A549 (cell line): ENCODE measurements around the gene XYLB. TPM values are rescaled to one million over a fixed set of nuclear protein-coding genes. Genes with fewer than 3 reads are reported as not detected.
A peak's percentile ranks its signal among the peaks of the same experiment; 100 is the strongest.

Experiments used
- ATAC-seq, 2 experiments: fragments of 200-7000 bp in 1 of 2; fragments of >200 bp in 1 of 2; cut with Nextera tagmentation in 1 of 2; cut with Tn5 transposase in 1 of 2; 3 replicates each; pipeline versions ENCODE4 v1.8.0 to v1.9.1; 2018 to 2020; ENCODE audit warnings: mild to moderate bottlenecking in 1 of 2, moderate library complexity in 1 of 2
- CTCF ChIA-PET: fragments of 300-600 bp; sonication (Branson Sonifier 250); formaldehyde crosslinking; extraction: SDS; loops from one replicate; lab custom pipeline; 2021; ENCODE audit warnings: antibody characterized with exemption, inconsistent platforms; lab: Yijun Ruan, JAX
- POLR2A ChIA-PET: fragments of 350-600 bp; formaldehyde crosslinking; extraction: SDS; loops from one replicate; lab custom pipeline; 2021; ENCODE audit warnings: antibody characterized with exemption, inconsistent platforms; lab: Yijun Ruan, JAX
- DNase-seq, 2 experiments: peaks; one replicate each; pipeline versions ENCODE4 v3.0.0 to v3.0.0-alpha.2; 2011 to 2016; ENCODE audit warnings: low read depth in 1 of 2, low spot score in 1 of 2
- FAIRE-seq: peaks from 2 replicates; lab custom pipeline; 2011; peaks lifted over from hg19 to GRCh38; lab: Jason Lieb, UNC
- H3K27ac ChIP-seq, 2 experiments: fragments of >200 bp; sonication (Bioruptor Twin); formaldehyde crosslinking; 3 replicates each; pipeline ENCODE4 v1.5.1; 2016 to 2017
- H3K4me1 ChIP-seq: fragments of >200 bp; sonication (Bioruptor Twin); formaldehyde crosslinking; 3 replicates; pipeline ENCODE4 v1.6.1; 2016
- H3K4me2 ChIP-seq: fragments of >200 bp; sonication (Bioruptor Twin); formaldehyde crosslinking; 3 replicates; pipeline ENCODE4 v1.6.1; 2016
- H3K4me3 ChIP-seq: fragments of >200 bp; sonication (Bioruptor Twin); formaldehyde crosslinking; 3 replicates; pipeline ENCODE4 v1.5.1; 2016
- H3K9me3 ChIP-seq: fragments of >200 bp; sonication (Bioruptor Twin); formaldehyde crosslinking; 3 replicates; pipeline ENCODE4 v1.6.1; 2016
- CBX2 ChIP-seq: fragments of 200-600 bp; sonication (generic); IDR thresholded peaks from 2 replicates; pipeline ENCODE4 v1.6.1; 2016; ENCODE audit warnings: low read depth, mild to moderate bottlenecking, borderline replicate concordance
- CTCF ChIP-seq: fragments of >200 bp; sonication (Bioruptor Twin); formaldehyde crosslinking; IDR thresholded peaks from 3 replicates; pipeline ENCODE4 v1.5.1; 2016
- EHMT2 ChIP-seq: fragments of 200-600 bp; sonication (generic); IDR thresholded peaks from 2 replicates; pipeline ENCODE4 v1.6.1; 2016; ENCODE audit warnings: antibody characterized with exemption, low read depth, mild to moderate bottlenecking, moderate library complexity
- FOXS1 ChIP-seq: fragments of 250-450 bp; sonication (Bioruptor Pico); IDR thresholded peaks from 2 replicates; pipeline ENCODE4 v1.5.0; 2020; ENCODE audit warnings: mild to moderate bottlenecking, moderate library complexity
- GATA3 ChIP-seq: IDR thresholded peaks from 2 replicates; pipeline ENCODE4 v1.6.1; 2012; ENCODE audit warnings: borderline replicate concordance
- HDAC2 ChIP-seq: fragments of 200-600 bp; sonication (generic); IDR thresholded peaks from 2 replicates; pipeline ENCODE4 v1.6.1; 2016
- HEYL ChIP-seq: fragments of 250-450 bp; sonication (Bioruptor Pico); IDR thresholded peaks from 2 replicates; pipeline ENCODE4 v1.8.0; 2021; ENCODE audit warnings: mild to moderate bottlenecking, moderate library complexity
- HMGXB4 ChIP-seq: fragments of 250-450 bp; sonication (Bioruptor Pico); IDR thresholded peaks from 2 replicates; pipeline ENCODE4 v1.5.0; 2021; ENCODE audit warnings: mild to moderate bottlenecking, moderate library complexity, borderline replicate concordance
- HOXB13 ChIP-seq: fragments of 250-450 bp; sonication (Bioruptor Pico); IDR thresholded peaks from 2 replicates; pipeline ENCODE4 v1.5.0; 2020; ENCODE audit warnings: low read depth, mild to moderate bottlenecking, moderate library complexity
- KDM1A ChIP-seq: fragments of 200-600 bp; sonication (generic); IDR thresholded peaks from 2 replicates; pipeline ENCODE4 v1.6.1; 2016; ENCODE audit warnings: low read depth, mild to moderate bottlenecking
- KDM5A ChIP-seq: fragments of 200-600 bp; sonication (generic); IDR thresholded peaks from 2 replicates; pipeline ENCODE4 v1.6.1; 2016; ENCODE audit warnings: antibody characterized with exemption, mild to moderate bottlenecking
- MAFK ChIP-seq: fragments of 450-650 bp; IDR thresholded peaks from 2 replicates; pipeline ENCODE4 v1.6.1; 2014; ENCODE audit not compliant: partially characterized antibody
- MAX ChIP-seq: IDR thresholded peaks from 2 replicates; pipeline ENCODE4 v1.6.1; 2012
- MYC ChIP-seq: IDR thresholded peaks from 2 replicates; pipeline ENCODE4 v1.6.1; 2012; ENCODE audit warnings: mild to moderate bottlenecking, inconsistent platforms, low read length, improper control_type of control experiment, borderline replicate concordance
- NFE2L2 ChIP-seq: fragments of 150-350 bp; conservative IDR thresholded peaks from 2 replicates; pipeline ENCODE4 v1.6.1; 2014; ENCODE audit warnings: low read length
- NR3C1 ChIP-seq: fragments of >200 bp; sonication (Bioruptor Twin); formaldehyde crosslinking; IDR thresholded peaks from 3 replicates; pipeline ENCODE4 v1.6.1; 2017
- PHF8 ChIP-seq: fragments of 200-600 bp; sonication (generic); IDR thresholded peaks from 2 replicates; pipeline ENCODE4 v1.6.1; 2016; ENCODE audit warnings: low read depth, mild to moderate bottlenecking, antibody characterized with exemption, moderate library complexity, borderline replicate concordance
- TFCP2L1 ChIP-seq: fragments of 250-450 bp; sonication (Bioruptor Pico); IDR thresholded peaks from 2 replicates; pipeline ENCODE4 v1.5.0; 2021; ENCODE audit warnings: mild to moderate bottlenecking
- ZC3H11A ChIP-seq: fragments of 450-650 bp; IDR thresholded peaks from 2 replicates; pipeline ENCODE4 v1.6.1; 2014; ENCODE audit warnings: antibody characterized with exemption, mild to moderate bottlenecking
- ZFP36 ChIP-seq: fragments of 450-650 bp; IDR thresholded peaks from 2 replicates; pipeline ENCODE4 v1.6.1; 2014; ENCODE audit warnings: borderline replicate concordance; ENCODE audit not compliant: partially characterized antibody
- ZSCAN20 ChIP-seq: fragments of 250-450 bp; sonication (Bioruptor Pico); IDR thresholded peaks from 2 replicates; pipeline ENCODE4 v1.8.0; 2022; ENCODE audit warnings: mild to moderate bottlenecking, moderate library complexity
- WGBS: methylation state at CpG from one replicate; pipeline ENCODE4 v1.1.6; 2017; ENCODE audit errors: missing lambda C conversion rate; 5-methylcytosine and 5-hydroxymethylcytosine counted together
- polyA plus RNA-seq, 4 experiments: library from polyadenylated mRNA; depleted of rRNA in 3 of 4; stranded (reverse); fragments of >200 nt; fragmentation: RNase III in 1 of 4; extraction: RNeasy Plus Mini Kit Qiagen cat#74134 plus additional on column Dnase treatment in 1 of 4; gene quantifications; 2 replicates in 3 of 4; 3 replicates in 1 of 4; pipeline ENCODE4 v1.2.3, GENCODE V29; 2011 to 2017
- TF ChIP-seq, protein P1 (sequence below): fragments of >200 bp; sonication (Bioruptor Twin); formaldehyde crosslinking; IDR thresholded peaks from 2 replicates; pipeline ENCODE4 v1.6.1; 2016
- TF ChIP-seq, protein P2 (sequence below): fragments of 250-450 bp; sonication (Bioruptor Pico); IDR thresholded peaks from 2 replicates; pipeline ENCODE4 v1.5.0; 2020; ENCODE audit warnings: low read depth, mild to moderate bottlenecking, moderate library complexity

Gene XYLB
- polyA plus RNA-seq, 2 of the 4 experiments (the other 2 are of a cell fraction), result 4.9 to 5.4 TPM

- POLR2A ChIA-PET, result no interaction called here
- FAIRE-seq (no peak), DNase-seq (no peak), ATAC-seq (peak in 1 of 2 experiments; percentile 24; a peak in 2 of 6 replicates)
- no peak overlapping the region for H3K4me3 ChIP-seq
- H3K9me3 ChIP-seq, result no peaks in the 10 kb centered on the region
- TF ChIP-seq CTCF (no peak), MAFK (no peak), FOXS1 (CRISPR knock-in tag) (no peak), MAX (no peak), TFCP2L1 (CRISPR knock-in tag) (no peak)
- TF ChIP-seq, protein P1, sequence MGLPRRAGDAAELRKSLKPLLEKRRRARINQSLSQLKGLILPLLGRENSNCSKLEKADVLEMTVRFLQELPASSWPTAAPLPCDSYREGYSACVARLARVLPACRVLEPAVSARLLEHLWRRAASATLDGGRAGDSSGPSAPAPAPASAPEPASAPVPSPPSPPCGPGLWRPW, result no peak
- H3K4me1 ChIP-seq, result no peaks in the 10 kb centered on the region
- no peak overlapping the region for H3K27ac ChIP-seq
- no peak overlapping the region for H3K4me2 ChIP-seq
- 51% methylated on average over 10 of the region's 10 CpGs for WGBS
- CTCF ChIA-PET, result interaction anchor here (1.2 kb wide), 1 partner anchor 17 kb away, joined by 5 read pairs; no protein-coding TSS in a partner anchor
Observed at GRCh38 chr3:38315488-38316230, 30.9 kb upstream of the XYLB start.

DNA sequence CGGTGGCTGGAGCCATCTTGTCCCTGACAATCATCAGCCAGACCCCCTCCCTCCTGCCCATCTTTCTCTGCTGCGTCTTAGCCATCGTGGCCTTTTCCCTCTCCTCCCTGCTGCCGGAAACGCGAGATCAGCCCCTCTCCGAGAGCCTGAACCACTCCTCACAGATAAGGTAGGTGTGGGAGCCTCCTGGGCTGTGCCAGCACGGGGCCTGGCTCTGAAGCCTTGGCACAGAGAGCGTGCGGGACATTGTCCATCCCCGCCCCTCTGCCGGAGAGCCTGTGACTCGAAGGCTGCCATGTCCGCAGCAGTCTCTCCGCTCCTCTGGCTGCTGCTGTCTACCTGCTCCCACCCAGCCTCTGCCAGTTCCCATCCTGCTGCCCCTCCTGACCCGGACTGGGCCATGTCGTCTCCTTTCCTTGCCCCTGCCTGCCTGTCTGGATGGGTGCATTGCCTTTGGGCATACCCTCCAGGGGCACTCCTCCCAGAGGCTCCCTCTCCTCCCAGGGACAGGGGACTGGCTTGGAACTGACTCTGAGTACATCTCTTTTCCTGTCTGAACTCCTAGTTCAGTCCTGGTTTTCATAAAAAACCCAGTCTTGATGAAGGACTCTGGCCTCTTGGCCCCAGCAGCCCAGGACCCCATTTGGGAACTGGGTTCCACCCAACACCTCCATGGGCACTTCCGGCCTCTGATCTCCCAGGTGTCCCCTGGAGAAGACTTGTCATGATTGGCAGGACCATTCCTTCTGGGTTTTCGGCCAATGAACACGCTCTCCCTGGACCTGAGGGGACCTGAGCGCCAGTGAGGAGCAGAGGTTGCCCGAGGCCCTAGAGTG is 30.0 kb upstream of the XYLB start:
- Histone ChIP-seq H3K9me3 (no peaks in the 10 kb centered on the region), H3K4me1 (no peaks in the 10 kb centered on the region), H3K27ac (no peak overlapping the region), H3K4me2 (no peak overlapping the region), H3K4me3 (no peak overlapping the region)
- DNase-seq (no peak), FAIRE-seq (no peak), ATAC-seq (no peak; a peak in 1 of 6 replicates)
- 66% methylated on average over 21 of the region's 22 CpGs for WGBS
- TF ChIP-seq NR3C1, result no peak
- no peak for TF ChIP-seq ZSCAN20
- TF ChIP-seq NFE2L2, result no peak
- TF ChIP-seq HDAC2, result no peak
- TF ChIP-seq, protein P2, sequence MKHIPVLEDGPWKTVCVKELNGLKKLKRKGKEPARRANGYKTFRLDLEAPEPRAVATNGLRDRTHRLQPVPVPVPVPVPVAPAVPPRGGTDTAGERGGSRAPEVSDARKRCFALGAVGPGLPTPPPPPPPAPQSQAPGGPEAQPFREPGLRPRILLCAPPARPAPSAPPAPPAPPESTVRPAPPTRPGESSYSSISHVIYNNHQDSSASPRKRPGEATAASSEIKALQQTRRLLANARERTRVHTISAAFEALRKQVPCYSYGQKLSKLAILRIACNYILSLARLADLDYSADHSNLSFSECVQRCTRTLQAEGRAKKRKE (CRISPR knock-in tag), result no peak
- TF ChIP-seq MAFK, result no peak
- no peak for TF ChIP-seq CBX2
- no peak for TF ChIP-seq KDM5A
- no peak for TF ChIP-seq MYC
- TF ChIP-seq FOXS1 (CRISPR knock-in tag), result no peak
- CTCF ChIA-PET, result no interaction called here
- POLR2A ChIA-PET, result no interaction called here

GRCh38 chr3:38317192-38317759 is 29.3 kb upstream of the XYLB start:
- ATAC-seq, result no peak
- DNase-seq, result no peak
- Histone ChIP-seq H3K4me2 (no peak overlapping the region), H3K27ac (no peak overlapping the region), H3K4me1 (no peaks in the 10 kb centered on the region), H3K9me3 (no peaks in the 10 kb centered on the region), H3K4me3 (no peak overlapping the region)
- CTCF ChIA-PET, result no interaction called here
- WGBS, result 79% methylated on average over 7 of the region's 7 CpGs
- FAIRE-seq, result no peak
- POLR2A ChIA-PET, result no interaction called here
- TF ChIP-seq PHF8, result no peak
- no peak for TF ChIP-seq GATA3
- no peak for TF ChIP-seq HMGXB4 (CRISPR knock-in tag)
- no peak for TF ChIP-seq ZC3H11A
- no peak for TF ChIP-seq CTCF
- TF ChIP-seq HEYL, result no peak
- TF ChIP-seq EHMT2, result no peak
- TF ChIP-seq FOXS1 (CRISPR knock-in tag), result no peak
- TF ChIP-seq ZFP36, result no peak
- no peak for TF ChIP-seq KDM1A
- no peak for TF ChIP-seq HOXB13 (CRISPR knock-in tag)
